HG03558 (cell line): ENCODE results near the gene GLOD4.
"Not testable (repeated sequence)": the region's sequence is repeated elsewhere in the genome, so short reads cannot be mapped to it uniquely, and the experiment has no call there.

Experiments
- ATAC-seq: cut with Tn5 transposase; IDR thresholded peaks from one replicate; pipeline ENCODE4 v1.9.1; 2021; ENCODE audit warnings: moderate number of reproducible peaks; ENCODE audit not compliant: unreplicated experiment; ENCODE audit errors: extremely low read depth

The GLOD4 gene

GRCh38 chr17:802901-803881 lies 21.1 kb upstream of the GLOD4 start:
- no peak for ATAC-seq

DNA sequence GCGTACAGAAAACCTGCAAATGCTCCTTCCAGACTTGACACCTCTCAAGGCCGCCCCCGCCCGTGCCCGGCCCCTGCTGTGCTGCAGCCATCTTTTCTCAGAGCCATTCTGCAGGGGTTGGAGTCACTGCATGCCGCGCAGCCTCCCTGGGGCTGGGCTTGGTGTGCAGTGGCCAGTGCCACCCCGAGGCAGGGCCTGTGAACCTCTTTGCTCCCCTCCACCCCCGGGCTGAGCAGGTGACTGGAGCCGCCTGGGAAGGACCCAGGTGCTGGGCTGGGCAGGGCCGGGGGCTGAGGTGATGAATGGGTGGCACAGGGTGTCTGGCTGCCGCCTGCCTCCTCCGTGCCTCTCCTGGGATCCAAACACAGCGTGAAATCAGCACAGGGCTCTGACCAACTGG lies 20.4 kb upstream of the GLOD4 start:
- ATAC-seq = no peak

DNA sequence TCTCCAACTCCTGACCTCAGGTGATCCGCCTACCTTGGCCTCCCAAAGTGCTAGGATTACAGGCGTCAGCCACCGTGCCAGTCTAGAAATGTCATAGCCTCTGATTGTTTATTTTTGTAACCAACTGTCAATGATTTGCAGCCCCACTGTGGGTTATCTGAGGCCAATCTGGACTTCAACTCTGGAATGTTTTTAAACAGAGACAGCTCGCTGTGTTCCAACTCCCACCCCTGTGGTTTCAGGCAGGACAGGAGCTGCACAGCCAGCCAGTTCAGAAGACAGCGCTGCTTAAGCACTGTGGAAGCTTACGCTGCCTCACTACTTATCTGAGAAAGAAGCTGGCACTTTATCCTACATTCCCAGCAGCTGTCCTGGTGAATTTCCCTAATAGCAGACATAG lies 19.6 kb upstream of the GLOD4 start:
- ATAC-seq = no peak

GRCh38 chr17:800446-801242 lies 18.6 kb upstream of the GLOD4 start:
- ATAC-seq = no peak

DNA sequence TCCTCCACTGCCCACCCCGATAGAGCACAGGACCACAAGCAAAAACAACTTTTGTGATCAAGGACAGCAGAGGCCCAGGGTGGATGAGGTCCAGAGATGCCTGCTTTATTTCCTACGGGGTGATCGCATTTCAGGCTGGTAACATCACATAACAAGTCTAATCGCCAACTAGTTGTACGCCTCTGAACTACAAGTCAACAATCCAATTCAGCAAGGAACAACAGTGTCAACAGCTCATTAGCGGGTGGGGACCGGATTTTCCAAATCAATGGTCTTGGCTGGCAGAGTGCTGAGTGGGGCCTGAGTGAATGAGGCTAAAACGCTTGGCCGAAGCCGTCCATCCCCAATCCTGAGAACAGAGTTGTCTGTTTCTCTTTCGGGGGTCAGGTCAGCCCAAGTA lies 17.2 kb upstream of the GLOD4 start:
- ATAC-seq = no peak

DNA sequence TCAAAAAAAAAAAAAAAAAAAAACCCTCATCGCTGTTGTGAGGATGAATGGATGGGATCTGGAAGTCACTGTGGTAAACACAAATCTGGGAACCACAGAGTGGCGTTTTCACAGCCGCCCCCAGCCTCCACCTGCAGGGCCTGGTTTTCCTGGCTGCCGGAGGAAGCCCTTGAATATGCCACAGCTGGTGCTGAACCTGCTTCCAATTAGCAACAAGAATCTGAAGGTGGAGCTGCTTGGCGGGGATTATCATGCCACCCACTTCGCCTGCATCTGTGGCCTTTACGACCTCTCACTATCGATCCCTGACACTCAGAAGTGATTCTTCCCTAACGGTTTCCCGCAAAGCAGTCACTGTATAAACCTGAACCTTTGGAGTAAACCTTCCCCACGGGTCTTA lies 16.2 kb upstream of the GLOD4 start:
- ATAC-seq = no peak

DNA sequence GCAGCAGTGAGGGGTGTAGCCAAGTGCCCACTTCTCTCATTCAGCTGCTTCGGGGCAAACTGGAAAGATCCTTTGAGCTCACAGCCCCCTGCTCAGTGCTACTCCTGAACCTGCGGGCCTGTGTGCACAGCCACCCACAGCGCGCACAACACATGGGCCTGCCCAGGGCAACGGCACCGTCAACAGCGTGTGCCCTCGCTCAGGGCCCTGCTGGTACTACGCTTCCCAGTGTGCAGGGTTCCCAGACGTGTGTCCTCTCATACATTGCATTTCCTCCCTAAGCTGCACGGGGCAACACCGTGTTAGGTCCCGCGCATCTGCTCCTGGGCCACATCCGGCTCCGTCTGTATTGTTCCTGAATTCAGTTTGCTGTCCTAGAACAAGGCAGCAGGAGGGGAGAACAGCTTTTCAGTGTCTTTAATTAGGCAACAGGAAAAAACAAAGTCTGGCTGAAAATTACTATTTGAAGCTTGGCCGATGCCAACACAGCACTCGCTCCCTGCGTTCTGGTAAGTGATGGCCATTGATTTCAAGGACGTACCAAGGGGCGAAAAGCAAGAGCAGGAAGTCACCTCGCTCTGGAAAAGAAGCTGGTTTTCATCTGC lies 15.3 kb upstream of the GLOD4 start:
- no peak for ATAC-seq

DNA sequence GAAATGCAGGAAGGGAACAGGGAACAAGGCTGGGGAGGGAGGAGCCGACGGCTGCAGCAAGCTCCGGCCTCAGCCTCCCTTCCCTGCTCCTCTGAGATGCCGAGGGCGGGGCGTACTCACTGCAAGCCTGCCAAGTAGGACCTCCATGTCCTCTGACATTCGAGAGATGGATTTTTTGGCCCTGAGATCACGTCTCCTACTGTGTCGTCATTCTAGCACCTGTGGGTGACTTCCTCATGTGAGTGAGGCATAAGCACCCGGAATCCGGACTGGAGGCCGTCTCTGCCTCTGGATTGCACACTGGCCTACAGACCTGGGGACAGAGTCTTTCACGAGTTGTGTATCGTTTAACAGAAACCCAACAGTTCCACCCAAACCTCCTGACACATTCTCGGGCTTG lies 14.5 kb upstream of the GLOD4 start:
- ATAC-seq = no peak

DNA sequence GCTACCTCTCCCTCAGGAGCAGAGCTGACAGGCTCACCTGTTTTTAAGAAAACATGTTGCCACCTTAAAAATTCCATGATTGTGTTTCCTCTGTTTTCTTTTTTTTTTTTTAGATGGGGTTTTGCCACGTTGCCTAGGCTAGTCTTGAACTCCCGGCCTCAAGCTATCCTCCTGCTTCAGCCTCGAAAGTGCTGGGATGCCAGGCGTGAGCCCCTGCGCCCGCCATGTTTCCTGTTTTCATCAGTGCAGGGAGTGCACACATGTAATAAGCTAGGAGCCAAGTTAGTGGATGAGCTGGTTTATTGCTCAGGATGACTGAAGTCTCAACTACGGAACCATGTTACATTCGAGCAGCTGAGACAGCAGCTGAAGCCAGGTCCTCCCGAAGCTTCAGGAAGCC lies 13.6 kb upstream of the GLOD4 start:
- no peak for ATAC-seq

- ATAC-seq = no peak
Observed at GRCh38 chr17:795276-795675, 13.2 kb upstream of the GLOD4 start.

GRCh38 chr17:794876-795275 lies 12.8 kb upstream of the GLOD4 start:
- no peak for ATAC-seq

DNA sequence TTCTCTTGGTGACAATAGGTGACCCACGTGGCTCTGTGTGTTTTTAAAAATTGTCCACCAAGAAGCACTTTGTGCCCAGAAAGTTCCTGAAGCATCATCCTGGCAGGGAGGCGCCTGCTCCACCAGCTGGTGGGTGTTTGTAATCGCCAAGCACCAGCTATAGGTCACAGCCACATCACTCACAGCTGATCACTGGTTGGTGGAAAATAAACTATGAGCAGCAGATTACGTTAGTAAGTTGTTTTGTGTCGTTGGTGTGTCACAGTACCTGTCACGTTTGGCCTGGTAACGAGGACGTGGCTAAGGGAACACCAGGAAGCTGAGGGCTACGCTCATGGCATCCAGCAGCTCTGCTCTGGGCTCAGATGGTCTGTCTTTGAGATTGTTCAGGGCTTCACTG lies 10.2 kb upstream of the GLOD4 start:
- no peak for ATAC-seq

DNA sequence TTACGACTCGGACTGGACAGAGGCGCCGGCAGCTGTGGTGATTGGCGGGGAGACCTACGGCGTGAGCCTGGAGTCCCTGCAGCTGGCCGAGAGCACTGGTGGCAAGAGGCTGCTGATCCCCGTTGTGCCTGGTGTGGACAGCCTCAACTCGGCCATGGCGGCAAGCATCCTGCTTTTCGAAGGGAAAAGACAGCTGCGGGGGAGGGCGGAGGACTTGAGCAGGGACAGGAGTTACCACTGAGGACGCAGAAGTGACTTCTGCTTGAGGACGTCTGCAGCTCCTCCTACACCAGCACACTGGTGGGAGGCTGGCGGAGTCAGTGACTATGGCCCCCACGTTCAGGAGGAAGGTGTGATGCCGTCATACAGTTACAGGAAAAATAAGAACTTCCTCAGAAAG lies 9.7 kb upstream of the GLOD4 start:
- no peak for ATAC-seq

DNA sequence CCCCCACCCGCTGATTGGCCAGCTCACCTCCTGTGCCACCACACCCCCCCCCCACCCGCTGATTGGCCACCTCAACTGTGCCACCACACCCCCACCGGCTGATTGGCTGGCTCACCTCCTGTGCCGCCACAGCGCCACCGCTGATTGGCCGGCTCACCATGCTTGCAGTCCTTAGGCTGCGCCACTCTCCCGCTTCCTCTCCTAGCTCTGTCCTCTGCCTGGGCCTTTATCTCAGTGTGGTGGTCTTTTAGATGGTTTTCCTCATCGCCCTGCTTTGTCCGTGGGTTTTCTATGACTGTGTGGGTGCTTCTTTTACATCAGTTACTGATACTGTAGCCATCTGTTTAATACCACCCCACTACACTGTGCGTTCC lies 8.8 kb upstream of the GLOD4 start:
- ATAC-seq = not testable (repeated sequence)

GRCh38 chr17:789931-790873 lies 8.1 kb upstream of the GLOD4 start:
- not testable (repeated sequence) for ATAC-seq

GRCh38 chr17:789160-789840 lies 7.2 kb upstream of the GLOD4 start:
- ATAC-seq = no peak

- ATAC-seq = no peak
Observed at GRCh38 chr17:788551-788950, 6.5 kb upstream of the GLOD4 start.

- ATAC-seq = no peak
Observed at GRCh38 chr17:787641-788221, 5.7 kb upstream of the GLOD4 start.

GRCh38 chr17:785901-786300 lies 3.8 kb upstream of the GLOD4 start:
- not testable (repeated sequence) for ATAC-seq
